Limb (tissue), 2 donors: ENCODE measurements around the gene PTPRN2.

Experiments used
- DNase-seq, 2 donors: peaks; one replicate each; pipeline ENCODE4 v3.0.0-alpha.2; 2016; ENCODE audit errors: extremely low spot score in 2 of 2

PTPRN2 gene

DNA sequence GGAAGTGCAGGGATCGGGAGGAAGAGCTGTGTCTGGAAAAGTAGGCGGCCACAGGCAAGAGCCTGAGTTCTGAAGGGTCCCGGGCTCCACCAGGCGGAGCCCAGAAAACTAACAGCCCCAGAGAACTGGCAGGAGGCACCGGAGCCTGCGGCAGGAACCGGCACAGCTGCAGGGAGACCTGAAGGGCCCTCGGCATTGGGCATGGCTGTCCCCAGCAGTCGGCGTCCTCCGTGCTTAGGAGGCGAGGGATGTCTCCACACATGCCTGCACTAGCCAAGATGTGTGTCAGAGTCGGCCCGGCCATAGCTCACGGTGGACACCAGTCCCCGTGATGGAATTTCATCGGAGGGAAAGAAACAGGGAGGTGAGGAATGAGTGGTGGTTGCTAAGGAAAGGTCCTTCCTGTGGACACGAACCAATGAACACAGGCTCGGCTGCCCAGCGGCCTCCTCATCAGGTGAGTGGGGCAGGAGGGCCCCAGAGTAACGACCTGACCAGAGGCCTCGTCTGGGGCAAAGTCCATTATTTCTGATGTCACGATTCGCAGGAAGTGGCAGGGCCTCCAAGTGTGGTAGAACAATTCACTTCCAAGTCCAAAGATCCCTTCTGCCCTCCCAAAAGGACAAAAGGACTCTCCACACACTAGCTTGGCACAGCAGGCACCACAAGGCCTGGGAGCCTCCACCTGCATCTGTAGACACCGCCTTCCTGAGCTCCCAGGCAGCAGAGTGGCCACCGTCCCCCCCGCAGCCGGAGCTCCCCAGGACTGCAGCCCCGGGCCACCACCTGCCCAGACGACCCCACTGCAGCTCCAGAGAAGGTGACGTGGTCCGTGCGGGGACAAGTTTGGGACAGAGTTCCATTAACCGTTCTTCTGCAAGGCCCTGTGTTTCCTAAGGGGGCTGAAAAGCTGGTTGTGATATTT is 444.2 kb downstream of the PTPRN2 start:
- no peak for DNase-seq

DNA sequence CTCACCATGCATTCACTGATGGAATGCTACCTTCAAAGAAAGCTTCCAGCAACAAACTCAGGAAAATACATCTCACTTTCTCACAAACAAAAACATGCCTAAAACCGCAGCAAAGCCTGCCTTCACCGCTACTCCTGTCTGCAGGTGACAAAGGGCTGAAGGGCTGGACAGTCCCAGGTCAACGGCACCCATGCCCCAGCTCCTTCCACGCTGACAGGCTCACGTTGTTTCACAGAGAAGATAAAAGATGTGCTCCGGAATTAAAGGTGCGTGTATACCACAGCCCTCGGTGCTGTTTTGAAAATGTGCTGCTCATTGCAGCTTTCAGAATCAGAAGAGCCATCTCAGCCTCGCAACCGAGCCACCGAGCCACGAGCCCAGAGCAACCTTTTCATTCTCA is 445.0 kb downstream of the PTPRN2 start:
- DNase-seq = no peak

DNA sequence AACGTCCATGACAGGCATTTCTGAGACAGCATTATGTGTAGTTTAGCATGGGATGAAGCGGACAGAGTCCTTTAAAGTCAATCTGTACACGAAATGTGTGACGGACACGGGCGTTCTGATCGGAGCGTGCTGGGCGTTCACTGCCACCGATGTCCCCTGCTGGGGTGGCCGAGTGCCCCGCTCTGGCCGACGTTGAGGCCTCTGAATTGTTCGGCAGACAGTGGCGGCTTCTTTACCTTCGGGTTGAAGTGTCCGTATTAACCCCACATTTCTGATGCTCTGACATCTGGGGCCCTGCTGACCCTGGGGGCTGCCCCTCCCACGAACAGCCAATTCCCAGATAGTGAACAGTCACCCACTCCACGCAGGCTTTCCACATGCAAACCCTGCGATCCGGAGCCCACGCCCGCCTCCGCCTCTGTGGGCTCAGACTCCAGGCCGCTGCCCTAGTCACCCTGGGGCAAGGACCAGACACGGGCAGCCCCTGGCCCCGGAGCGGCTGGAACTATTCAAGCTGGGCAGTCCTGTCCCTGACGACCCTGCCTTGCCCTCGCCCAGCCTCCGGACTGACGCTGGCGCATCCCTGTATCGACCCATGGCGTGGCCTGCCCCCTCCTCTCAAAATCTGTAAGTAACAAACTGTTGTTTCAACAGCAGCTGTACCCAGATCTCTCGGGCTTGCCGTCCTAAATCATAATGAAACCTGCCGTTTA is 445.7 kb downstream of the PTPRN2 start:
- DNase-seq = no peak

DNA sequence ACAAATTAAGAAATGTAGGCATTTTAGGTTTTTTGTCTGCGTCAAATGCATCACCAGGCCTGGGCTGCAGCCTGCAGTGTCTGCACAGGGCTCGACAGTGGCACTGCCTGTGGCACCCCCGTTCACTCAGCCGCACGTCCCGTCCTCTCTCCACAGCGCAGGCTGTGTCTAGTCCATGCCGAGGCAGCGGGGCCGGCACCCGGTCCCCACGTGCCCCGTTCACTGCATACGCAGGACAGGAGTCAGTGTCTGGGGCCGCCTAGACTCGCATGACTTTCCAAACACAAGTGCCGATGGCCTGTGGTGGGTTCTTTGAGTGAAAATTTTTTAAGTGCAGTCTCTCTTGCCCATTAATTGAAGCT is 446.4 kb downstream of the PTPRN2 start:
- no peak for DNase-seq

DNA sequence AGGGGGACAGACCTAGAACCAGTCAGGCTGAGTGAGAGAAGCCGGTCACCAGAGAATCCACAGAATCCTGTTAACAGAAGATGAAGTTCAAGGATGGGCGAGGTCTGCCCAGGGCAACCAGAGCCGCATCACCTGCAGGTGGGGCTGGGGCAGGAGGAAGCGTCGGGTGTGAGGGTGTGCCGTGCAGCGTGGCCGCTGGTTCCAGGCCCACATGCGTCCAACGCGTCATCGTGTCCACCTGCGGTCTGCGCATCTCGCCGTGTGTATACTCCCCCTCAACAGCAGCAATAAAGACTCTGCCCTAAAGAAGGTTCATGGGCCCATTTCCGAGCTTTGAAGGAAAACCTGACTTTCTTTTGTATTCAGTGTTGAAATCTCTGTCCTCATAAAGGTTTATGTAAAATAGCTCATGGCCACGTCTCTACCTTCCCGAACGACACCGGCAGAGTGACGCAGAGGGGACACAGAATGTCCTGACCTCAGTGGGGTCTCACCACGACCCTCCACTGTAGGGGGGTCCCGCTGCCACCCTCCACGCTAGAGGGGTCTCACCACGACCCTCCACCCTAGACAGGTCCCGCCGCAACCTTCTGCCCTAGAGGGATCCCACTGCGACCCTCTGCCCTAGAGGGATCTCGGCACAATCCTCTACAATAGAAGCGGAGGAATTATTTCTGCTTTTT is 446.9 kb downstream of the PTPRN2 start:
- no peak for DNase-seq

DNA sequence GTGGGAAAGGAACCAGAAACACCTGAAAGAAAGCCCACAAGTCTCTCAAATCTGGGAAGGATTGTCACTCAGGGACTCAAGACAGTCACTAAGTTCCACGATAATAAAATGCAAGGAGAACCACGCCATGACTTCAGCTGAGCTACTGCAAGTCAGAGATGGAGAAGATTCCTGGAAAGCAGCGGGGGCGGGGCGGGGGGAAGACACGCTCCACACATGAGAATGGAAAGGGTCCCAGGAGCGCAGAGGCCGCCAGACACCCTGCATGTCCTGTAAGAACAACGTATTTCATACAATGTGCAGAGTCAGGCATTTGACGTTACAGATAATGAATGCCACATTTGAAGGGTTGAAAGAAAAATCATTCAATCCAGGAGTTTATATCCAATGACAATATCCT is 448.1 kb downstream of the PTPRN2 start:
- DNase-seq = no peak

DNA sequence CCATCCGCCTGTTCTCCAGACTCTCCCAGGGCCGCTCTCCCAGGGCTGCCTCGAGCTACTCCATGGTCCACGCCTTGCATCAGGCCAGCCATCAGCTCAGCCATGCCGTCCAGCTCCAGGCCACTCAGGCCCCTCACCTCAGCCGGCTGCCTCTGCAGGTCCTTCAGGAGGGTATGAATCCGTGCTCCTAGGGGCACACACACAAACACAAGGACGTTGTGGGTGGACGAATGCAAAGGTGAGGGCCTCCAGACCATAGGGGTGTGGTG is 449.4 kb downstream of the PTPRN2 start:
- DNase-seq = no peak

DNA sequence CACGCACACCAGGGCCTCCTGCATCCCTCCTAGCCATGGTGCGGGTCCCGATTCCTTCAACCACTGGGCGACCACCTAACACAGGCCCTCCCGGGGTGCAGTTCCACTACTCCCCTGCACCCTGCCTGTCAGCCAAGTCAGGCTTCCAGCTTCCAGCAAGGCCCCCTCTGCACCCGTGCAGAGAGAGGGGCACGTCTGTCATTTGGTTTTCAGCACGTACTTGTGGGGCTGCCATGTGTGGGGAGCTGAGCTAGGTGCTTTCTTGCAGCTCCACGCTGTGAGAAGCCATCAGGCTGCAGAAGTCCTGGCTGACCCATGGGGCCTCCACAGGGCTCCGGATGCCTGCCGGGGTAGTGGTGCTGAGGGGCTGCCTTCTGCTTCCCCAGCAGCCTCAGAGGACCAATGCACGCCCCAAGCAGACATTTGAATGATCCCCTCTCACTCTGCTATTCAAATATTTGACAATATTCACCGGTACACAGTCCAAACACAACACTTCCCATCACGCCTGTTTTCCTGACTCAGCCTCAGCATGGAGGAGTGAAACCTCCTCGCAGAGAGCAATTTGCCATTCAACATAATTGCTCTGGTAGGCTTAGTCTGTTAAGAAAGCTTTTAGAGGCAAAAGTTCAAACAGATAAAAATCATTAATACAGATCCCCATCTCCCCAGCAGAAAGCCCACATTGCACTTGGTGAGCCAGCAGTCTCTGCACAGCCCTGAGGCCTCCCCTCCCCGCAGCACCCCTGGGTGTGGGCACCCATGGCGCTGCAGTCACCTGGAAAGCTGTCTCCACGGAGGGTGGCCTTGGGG is 449.9 kb downstream of the PTPRN2 start:
- DNase-seq = no peak

DNA sequence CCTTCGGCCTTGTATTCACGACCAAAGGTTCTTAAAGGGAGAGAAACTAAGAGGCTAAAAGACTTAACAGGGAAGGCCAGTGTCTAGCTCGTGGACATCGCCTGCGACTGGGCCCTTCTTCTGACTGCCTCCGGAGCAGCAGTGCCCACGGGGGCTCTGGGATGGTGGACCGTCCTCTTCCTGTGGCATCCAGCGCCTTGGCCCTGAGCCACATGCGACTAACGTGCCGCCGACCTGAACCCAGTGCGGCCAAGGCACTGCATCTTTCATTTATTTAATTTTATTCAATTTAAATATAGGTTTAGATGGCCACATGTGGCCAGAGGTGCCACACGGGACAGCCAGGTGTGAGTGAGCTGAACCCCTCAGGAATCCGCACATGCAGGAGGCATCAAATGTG is 451.7 kb downstream of the PTPRN2 start:
- DNase-seq = no peak

DNA sequence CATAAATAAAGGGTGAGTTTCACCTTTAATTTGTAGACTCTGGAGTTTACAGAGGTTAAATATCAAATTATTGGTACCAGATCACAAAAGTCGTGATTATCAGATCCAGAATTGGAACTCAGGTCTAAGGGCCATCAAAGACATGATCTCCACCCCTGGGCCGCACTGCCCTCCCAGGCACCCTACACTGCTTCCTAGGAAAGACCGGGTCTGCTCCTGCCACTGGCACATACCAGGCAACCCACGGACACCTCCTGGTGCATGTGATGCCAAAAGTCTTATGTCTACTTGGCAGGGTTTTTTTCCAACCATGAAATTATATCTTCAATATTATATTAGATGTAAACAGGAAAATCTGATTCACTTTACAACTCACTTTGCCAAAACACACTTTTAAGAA is 452.8 kb downstream of the PTPRN2 start:
- DNase-seq = no peak

DNA sequence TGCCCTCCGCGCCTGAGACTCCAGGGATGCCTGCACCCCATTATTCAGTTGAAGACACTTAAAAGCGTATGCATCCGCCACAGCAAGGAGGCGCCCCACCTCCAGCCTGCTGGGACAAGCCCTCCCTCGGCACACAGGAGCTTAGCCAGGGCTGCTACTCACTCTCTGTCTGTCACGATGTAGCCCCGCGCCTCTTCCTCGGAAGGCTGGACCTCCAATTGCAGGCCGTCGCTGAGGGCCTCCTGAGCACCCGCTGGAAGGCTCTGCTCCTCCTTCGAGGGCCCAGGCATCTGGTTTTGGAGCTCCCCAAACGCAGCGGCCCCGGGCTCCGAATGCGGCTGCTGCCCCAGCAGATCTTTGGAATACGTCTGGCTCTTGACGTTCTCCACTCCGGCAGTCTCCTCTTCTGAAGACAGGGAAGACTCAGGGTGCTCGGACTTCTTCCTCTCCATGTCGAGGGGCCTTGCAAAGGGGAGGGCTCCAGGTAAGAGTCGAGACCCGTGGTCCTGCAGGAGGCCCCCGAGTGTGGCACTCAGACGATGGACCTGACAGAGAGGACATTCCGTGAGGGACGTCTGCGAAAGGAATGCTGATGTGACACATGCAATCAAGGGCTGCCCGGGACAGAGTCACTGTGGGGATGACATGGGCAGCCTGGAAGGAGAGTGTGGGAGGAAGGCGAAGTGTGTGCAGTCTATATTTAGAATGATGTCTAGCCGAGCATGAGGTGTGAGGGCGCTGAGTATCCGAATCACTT is 453.9 kb downstream of the PTPRN2 start:
- no peak for DNase-seq

DNA sequence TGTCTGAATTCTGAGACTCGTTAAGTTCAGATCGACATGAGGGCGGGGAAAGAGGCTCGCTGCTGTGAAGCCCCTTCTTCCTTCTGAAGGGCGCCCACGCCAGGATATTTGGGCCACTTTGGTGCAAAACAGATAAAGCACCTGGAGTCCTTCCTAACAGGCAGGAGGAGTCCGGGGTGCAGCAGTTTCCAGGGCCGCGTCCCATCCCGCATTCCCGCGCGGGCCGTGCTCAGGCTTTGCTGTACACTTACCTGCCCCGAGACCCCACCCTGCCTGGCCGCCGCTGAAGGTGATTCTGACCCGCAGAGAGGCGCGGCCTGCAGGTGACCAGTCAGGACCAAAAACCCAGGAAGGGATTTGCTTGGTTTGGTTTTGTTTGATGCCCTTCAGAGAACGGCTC is 454.6 kb downstream of the PTPRN2 start:
- no peak for DNase-seq

DNA sequence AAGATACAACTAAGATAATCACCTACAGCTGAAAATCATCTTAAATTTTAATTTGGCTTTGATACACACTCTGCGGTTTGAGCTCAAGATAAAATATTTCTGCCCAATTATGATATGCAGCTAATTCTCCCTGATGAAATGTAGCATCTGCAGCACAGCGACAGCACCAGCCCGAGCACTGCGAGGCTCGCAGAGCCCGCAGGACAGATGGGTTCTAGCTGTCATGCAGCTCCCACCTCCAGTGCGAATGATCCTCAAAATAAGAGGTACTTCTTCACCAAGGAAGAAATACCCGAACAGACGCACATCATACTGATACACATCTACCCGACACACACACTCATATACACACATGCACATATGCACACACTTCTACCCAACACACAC is 457.6 kb downstream of the PTPRN2 start:
- no peak for DNase-seq

DNA sequence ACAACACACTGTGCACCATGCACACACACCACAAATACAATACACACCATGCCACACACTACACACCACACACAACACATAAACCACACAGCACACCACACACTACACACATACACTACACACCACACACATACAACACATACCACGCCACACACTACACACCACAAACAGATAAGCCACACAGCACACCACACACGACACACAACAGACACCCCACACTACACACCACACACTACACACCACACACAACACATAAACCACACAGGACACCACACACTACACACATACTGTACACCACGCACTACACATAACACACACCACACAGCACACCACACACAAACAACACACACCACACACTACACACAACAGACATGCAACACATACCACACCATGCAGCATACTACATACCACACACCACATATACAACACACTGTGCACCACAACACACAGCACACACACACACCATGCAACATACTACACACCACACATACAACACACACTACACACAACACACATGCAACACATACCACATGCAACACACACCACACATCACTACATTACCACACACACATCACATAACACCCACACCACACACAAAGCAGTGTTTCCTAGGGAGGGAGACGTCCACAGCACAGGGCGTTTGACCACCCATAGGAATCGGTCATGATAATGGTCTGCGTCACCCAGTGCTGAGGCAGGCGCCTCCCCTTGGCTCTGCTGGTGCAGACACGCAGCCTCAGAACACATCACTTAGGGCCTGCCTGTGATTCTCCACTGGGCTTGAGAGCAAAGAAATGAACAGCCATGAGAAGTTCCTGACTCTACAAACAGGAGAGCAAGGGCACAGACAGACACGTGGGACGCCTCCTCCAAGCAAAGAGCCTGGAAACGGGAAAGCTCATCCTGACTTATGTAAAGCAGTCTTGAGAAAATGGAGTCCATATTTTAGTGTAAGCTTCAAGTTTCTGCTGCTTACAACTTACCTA is 458.3 kb downstream of the PTPRN2 start:
- no peak for DNase-seq

DNA sequence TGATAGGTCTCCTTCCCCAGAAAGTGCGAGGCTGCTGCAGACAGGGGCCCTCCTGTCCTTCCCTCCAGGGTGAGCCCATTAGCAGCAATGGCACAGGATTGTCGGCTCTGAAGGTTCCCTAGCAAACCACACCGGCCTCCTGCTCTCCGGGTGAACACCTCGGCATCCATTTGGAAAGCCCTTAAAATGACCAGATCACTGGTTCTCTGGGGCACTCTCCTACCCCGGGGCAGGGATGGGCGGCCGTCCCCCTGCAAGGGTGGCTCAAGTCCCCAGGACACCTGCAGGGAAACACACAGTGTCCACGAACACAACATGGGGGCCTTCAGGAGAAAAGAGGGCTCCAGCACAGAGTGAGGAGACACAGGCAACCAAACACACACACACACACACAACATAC is 459.1 kb downstream of the PTPRN2 start:
- no peak for DNase-seq

DNA sequence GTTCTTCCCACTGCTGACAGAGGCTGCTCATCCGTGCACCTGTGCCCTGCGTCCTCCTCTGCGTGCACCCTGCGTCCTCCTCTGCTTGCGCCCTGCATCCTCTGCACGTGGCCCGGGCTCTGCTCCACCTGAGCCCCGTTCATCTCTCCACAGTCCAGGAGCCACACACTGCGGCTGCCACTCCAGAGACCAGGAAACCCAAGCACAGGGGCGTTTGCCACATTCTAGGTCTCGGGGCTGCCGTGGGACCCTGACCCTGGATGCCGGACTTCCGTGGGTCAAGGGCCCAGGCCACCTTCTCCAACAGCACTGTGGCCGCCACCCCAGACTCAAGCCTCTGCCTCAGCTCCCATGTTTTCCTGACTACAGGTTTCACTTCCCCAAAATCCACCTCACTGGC is 460.4 kb downstream of the PTPRN2 start:
- no peak for DNase-seq

DNA sequence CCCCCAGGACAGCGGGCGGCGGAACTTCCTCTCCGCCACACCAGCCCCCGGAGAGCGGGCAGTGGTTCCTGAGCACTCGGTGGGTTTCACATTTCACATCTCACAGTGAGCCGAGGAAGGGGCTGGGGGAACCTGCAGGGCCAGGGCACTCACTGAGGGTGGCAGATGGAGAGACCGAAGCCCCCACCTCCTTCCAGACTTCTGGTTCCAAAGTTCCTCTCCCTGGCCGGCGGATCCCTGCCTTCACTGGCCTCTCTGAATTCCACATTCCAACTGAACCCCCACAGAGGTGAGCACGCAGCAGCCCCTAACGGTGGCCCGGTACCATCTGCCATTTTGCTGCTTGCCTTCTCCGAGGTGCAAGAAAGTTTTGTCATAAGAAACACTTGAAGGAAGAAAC is 461.0 kb downstream of the PTPRN2 start:
- DNase-seq = no peak

DNA sequence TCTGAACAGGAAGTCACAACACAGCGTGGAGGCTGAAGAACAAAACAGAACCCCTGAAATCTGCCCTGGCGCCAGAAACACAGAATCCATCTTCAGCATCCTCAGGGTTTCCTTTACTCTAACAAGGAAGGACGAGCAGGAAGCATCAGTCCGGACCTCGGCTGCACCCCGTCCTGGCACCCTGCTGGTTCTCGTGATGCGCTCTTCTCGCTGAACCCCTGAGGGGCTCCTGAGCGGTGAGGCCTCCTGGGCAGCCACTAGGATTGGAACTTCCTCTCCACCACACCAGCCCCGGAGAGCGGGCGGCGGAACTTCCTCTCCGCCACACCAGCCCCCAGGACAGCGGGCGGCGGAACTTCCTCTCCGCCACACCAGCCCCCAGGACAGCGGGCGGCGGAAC is 461.9 kb downstream of the PTPRN2 start:
- DNase-seq = no peak

DNA sequence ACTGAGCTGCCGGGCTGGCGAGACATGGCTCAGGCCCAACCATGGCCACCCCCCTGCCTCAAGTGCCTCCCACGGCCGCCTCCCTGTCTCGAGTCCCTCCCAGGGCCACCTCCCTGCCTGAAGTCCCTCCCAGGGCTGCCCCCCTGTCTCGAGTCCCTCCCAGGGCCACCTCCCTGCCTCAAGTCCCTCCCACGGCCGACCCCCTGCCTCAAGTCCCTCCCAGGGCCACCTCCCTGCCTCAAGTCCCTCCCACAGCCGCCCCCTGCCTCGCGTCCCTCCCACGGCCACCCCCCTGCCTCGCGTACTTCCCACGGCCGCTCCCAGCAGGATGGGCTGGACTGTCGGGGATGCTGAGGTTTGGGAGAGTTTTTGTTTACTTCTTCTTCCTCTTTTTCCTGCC is 462.5 kb downstream of the PTPRN2 start:
- no peak for DNase-seq

DNA sequence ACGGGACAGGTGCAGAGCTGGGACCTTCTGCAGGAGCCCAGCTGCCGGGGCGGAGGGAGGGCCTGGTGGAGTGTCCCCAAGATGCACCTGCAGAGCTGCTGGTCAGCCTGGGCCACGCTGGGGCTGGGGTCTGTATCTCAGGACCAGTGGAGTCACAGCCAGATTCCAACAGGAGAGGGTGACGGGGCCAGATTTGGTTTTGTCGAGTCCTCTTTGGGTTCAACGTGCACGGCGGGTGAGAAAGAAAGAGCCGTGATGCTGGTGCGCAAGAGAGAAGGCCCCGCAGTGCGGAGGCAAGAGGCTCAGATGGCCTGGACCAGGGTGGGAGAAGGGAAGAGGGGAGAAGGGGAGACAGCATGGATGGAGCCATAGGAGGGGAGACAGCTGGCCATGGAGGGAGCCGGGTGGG is 462.9 kb downstream of the PTPRN2 start:
- DNase-seq = no peak
